Sigmoid colon (tissue), 4 donors: ENCODE results near the gene CTNNB1.

Experiments used
- EP300 ChIP-seq, 4 donors: sonication (generic); formaldehyde crosslinking; IDR thresholded peaks; one replicate each; pipeline ENCODE4 v1.6.1; 2017; ENCODE audit warnings: antibody characterized with exemption in 4 of 4
- POLR2A ChIP-seq, 2 donors: fragments of 450-650 bp; IDR thresholded peaks; one replicate each; pipeline ENCODE4 v1.6.1; 2016; ENCODE audit warnings: antibody characterized with exemption in 2 of 2, mild to moderate bottlenecking in 2 of 2, moderate library complexity in 2 of 2
- POLR2AphosphoS5 ChIP-seq, 4 donors: sonication (generic); formaldehyde crosslinking; IDR thresholded peaks; one replicate each; pipeline ENCODE4 v1.6.1; 2017; ENCODE audit warnings: antibody characterized with exemption in 4 of 4
- TF ChIP-seq, protein P1 (sequence below), 4 experiments: fragments of 450-650 bp in 3 of 4; fragments of 200-600 bp in 1 of 4; IDR thresholded peaks; one replicate each; pipeline ENCODE4 v1.5.1; 2016 to 2019; ENCODE audit warnings: antibody characterized with exemption in 4 of 4, mild to moderate bottlenecking in 3 of 4, moderate library complexity in 2 of 4

- TF ChIP-seq, protein P1, sequence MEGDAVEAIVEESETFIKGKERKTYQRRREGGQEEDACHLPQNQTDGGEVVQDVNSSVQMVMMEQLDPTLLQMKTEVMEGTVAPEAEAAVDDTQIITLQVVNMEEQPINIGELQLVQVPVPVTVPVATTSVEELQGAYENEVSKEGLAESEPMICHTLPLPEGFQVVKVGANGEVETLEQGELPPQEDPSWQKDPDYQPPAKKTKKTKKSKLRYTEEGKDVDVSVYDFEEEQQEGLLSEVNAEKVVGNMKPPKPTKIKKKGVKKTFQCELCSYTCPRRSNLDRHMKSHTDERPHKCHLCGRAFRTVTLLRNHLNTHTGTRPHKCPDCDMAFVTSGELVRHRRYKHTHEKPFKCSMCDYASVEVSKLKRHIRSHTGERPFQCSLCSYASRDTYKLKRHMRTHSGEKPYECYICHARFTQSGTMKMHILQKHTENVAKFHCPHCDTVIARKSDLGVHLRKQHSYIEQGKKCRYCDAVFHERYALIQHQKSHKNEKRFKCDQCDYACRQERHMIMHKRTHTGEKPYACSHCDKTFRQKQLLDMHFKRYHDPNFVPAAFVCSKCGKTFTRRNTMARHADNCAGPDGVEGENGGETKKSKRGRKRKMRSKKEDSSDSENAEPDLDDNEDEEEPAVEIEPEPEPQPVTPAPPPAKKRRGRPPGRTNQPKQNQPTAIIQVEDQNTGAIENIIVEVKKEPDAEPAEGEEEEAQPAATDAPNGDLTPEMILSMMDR (IDR thresholded peaks at IDR 0.05) = no peak
- TF ChIP-seq POLR2AphosphoS5 (IDR thresholded peaks at IDR 0.05) (no peak), POLR2A (IDR thresholded peaks at IDR 0.05) (no peak), EP300 (IDR thresholded peaks at IDR 0.05) (no peak)
Measured at GRCh38 chr3:41222501-41222900, 23.2 kb downstream of the CTNNB1 start.
